Calu3 (cell line): ENCODE measurements around the gene B3GNT4. TPM values are rescaled to one million over a fixed set of nuclear protein-coding genes. Genes with fewer than 3 reads are reported as not detected.

Experiments
- BruUV-seq: library from RNA; stranded (reverse); fragments of 400-500 nt; replicated peaks from 2 replicates; lab custom pipeline; 2021; lab: Mats Ljungman, UMichigan
- CTCF ChIA-PET: fragments of 300-600 bp; sonication (Branson Sonifier 250); formaldehyde crosslinking; loops from one replicate; lab custom pipeline; 2022; ENCODE audit warnings: antibody characterized with exemption; lab: Charles Lee
- DNase-seq: peaks from one replicate; pipeline ENCODE4 v3.0.0; 2022
- H3K27ac Mint-ChIP-seq: one replicate; pipeline ENCODE4 v1.8.0; 2022; ENCODE audit warnings: mixed read lengths; ENCODE audit not compliant: unreplicated experiment
- H3K27me3 Mint-ChIP-seq: one replicate; pipeline ENCODE4 v1.8.0; 2022; ENCODE audit warnings: mixed read lengths; ENCODE audit not compliant: unreplicated experiment
- H3K36me3 Mint-ChIP-seq: one replicate; pipeline ENCODE4 v1.8.0; 2022; ENCODE audit warnings: mild to moderate bottlenecking, moderate library complexity, mixed read lengths; ENCODE audit not compliant: insufficient read depth, unreplicated experiment
- H3K4me1 Mint-ChIP-seq: one replicate; pipeline ENCODE4 v1.8.0; 2022; ENCODE audit warnings: mild to moderate bottlenecking, low read depth, mixed read lengths; ENCODE audit not compliant: unreplicated experiment
- H3K4me3 Mint-ChIP-seq: one replicate; pipeline ENCODE4 v1.8.0; 2022; ENCODE audit warnings: mild to moderate bottlenecking, low read depth, moderate library complexity, mixed read lengths; ENCODE audit not compliant: unreplicated experiment
- H3K9me3 Mint-ChIP-seq: one replicate; pipeline ENCODE4 v1.8.0; 2022; ENCODE audit warnings: low read depth, mixed read lengths; ENCODE audit not compliant: unreplicated experiment
- CTCF ChIP-seq: fragments of 200-600 bp; IDR thresholded peaks from one replicate; pipeline ENCODE4 v1.8.0; 2022; ENCODE audit warnings: antibody characterized with exemption; ENCODE audit not compliant: unreplicated experiment
- intact Hi-C: fragments of 100-400 bp; cut with micrococcal nuclease; formaldehyde crosslinking; loops from one replicate; pipeline ENCODE4 v1.10.0; 2022; ENCODE audit not compliant: unreplicated experiment
- total RNA-seq: library from RNA; stranded (reverse); gene quantifications from 2 replicates; pipeline ENCODE4 v1.2.3, GENCODE V29; 2022

Gene B3GNT4
- total RNA-seq, 1 experiment from 2014 or later: 0.47 TPM

DNA sequence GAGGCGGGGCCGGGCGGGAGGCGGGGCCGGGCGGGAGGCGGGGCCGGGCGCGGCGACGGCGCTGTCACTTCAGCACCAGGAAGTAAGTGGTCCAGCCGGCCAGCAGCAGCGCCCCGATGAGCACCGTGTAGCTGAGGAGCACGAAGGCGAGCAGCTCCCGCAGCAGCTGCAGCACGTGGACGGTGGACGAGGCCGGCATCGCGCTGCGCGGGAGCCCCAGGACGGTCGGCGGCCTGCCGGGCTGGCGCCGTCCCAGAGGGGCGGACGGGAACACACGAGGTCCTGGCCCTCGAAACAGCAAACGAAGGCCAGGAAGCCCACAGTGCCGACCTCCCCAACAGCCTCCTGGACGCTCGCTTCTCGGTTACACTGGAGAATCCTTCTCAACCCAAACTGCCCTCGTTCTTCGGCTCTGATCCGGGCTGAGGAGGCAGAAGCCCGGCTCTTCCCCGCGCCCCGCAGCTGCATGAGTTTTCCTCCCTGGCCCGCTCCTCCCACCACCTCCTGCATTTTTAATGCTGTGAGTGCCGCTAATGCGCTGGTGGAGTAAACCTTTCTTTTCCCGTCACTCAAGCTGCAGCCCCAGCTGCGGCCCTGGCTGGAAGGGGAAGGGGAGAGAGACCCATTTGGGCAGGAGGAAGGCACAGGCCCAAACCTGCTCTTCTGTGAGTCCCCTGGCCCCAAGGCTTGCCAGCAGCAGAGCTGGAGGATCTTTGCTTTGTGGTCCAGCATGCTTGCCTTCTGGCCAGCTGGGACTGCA lies 23.0 kb downstream of the B3GNT4 start:
- Mint-ChIP-seq H3K36me3 (peaks cover 44% of the 10 kb centered on the region), H3K9me3 (no peaks in the 10 kb centered on the region), H3K27me3 (no peaks in the 10 kb centered on the region), H3K4me1 (peaks cover 15% of the 10 kb centered on the region), H3K27ac (no peak overlapping the region), H3K4me3 (peak overlapping the region; percentile 99)
- CTCF ChIA-PET: interaction anchor here (0.6 to 0.7 kb wide), 3 partner anchors 235 to 1924 kb away, joined by 3 to 8 read pairs (median 4); partner anchors contain the start of gene SIRT4
- intact Hi-C loops: no loop called here
- no peak for TF ChIP-seq CTCF
- no peak for DNase-seq
- no TSS peak for BruUV-seq

DNA sequence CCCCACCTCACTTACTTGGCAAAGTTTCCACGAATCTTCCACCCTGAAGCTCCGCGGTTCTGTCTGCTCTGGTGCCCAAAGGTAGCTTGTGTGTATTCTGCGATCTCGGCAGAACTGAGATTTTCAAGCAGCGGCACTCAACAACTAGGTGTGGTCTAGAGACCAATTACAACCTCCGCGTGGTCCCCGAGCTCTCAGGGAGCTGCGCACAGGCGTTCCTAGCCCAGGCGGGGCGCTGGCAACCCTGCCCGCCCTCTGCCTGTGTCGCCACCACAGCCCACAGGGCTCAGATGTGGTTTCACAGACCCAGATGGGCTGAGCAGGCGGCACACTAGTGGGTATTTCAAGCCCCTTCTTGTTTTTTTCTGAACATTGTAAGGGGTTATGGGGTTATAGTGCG lies 23.8 kb downstream of the B3GNT4 start:
- CTCF ChIA-PET: no interaction called here
- no TSS peak for BruUV-seq
- Mint-ChIP-seq H3K4me1 (peaks cover 15% of the 10 kb centered on the region), H3K9me3 (no peaks in the 10 kb centered on the region), H3K27ac (no peak overlapping the region), H3K27me3 (no peaks in the 10 kb centered on the region), H3K36me3 (peaks cover 40% of the 10 kb centered on the region), H3K4me3 (peak overlapping the region; percentile 99)
- no peak for DNase-seq
- intact Hi-C loops: no loop called here
- TF ChIP-seq CTCF: no peak

DNA sequence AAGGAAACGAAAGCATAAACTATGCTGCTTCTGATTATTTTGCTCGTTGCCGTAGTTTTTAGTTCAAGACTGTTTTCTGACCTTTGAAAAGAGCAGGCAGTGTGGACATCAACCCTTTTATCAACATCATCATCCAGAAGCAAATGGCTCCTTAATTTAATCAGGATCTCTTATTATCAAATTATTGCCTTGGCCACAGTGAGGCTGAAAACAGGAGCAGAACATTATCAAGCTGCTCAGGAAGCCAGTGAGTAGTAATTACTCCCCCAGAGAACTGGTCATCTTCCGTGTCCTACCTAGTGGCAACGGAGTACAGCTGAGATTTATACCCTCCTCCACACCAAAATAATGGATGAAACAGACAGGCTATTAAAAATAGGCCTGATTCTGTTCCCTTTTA lies 24.6 kb downstream of the B3GNT4 start:
- Mint-ChIP-seq H3K27me3 (no peaks in the 10 kb centered on the region), H3K9me3 (no peaks in the 10 kb centered on the region), H3K4me1 (peaks cover 15% of the 10 kb centered on the region), H3K4me3 (no peak overlapping the region), H3K36me3 (peaks cover 35% of the 10 kb centered on the region), H3K27ac (no peak overlapping the region)
- no peak for DNase-seq
- intact Hi-C loops: no loop called here
- TF ChIP-seq CTCF: no peak
- CTCF ChIA-PET: no interaction called here
- BruUV-seq: no TSS peak

GRCh38 chr12:122230798-122231197 lies 27.3 kb downstream of the B3GNT4 start:
- Mint-ChIP-seq H3K27me3 (no peaks in the 10 kb centered on the region), H3K4me1 (no peaks in the 10 kb centered on the region), H3K27ac (no peak overlapping the region), H3K4me3 (no peak overlapping the region), H3K36me3 (peaks cover 12% of the 10 kb centered on the region), H3K9me3 (no peaks in the 10 kb centered on the region)
- CTCF ChIA-PET: no interaction called here
- intact Hi-C loops: no loop called here
- no peak for TF ChIP-seq CTCF
- no peak for DNase-seq
- no TSS peak for BruUV-seq
